Tibial artery (tissue), 4 donors: Measurements from ENCODE around the gene TLCD3B.

ENCODE experiments used
- DNase-seq, 2 donors: peaks; one replicate each; pipeline ENCODE4 v3.0.0-alpha.2; 2019
- H3K27ac ChIP-seq, 2 donors: fragments of 200-600 bp; sonication (generic) in 1 of 2; 1 replicate in 1 of 2; 2 replicates in 1 of 2; pipeline ENCODE4 v1.5.1; 2018 to 2019; ENCODE audit warnings: mild to moderate bottlenecking in 1 of 2
- H3K27me3 ChIP-seq, 2 donors: fragments of 200-600 bp; sonication (generic) in 1 of 2; one replicate each; pipeline versions ENCODE4 v1.5.1 to v1.6.0; 2016 to 2019
- H3K36me3 ChIP-seq, 3 donors: fragments of 200-600 bp; sonication (generic) in 2 of 3; one replicate each; pipeline ENCODE4 v1.5.1; 2016 to 2019; ENCODE audit warnings: mild to moderate bottlenecking in 2 of 3
- H3K4me1 ChIP-seq, 4 donors: fragments of 200-600 bp; sonication (generic) in 2 of 4; 1 replicate in 3 of 4; 2 replicates in 1 of 4; pipeline ENCODE4 v1.5.1; 2016 to 2019
- H3K4me3 ChIP-seq, 2 donors: fragments of 200-600 bp; sonication (generic) in 1 of 2; 1 replicate in 1 of 2; 2 replicates in 1 of 2; pipeline ENCODE4 v1.5.1; 2018 to 2019; ENCODE audit warnings: mild to moderate bottlenecking in 2 of 2
- H3K9me3 ChIP-seq, 3 donors: fragments of 200-600 bp; sonication (generic) in 1 of 3; one replicate each; pipeline ENCODE4 v1.5.1; 2016 to 2019
- intact Hi-C: fragments of 100-400 bp; cut with DNase I; formaldehyde crosslinking; loops from one replicate; pipeline ENCODE4 v1.15.0; 2023; ENCODE audit warnings: low total_unique reads
- TF ChIP-seq, protein P1 (sequence below), 2 experiments: fragments of 200-600 bp in 1 of 2; fragments of 450-650 bp in 1 of 2; IDR thresholded peaks; one replicate each; pipeline ENCODE4 v1.5.1; 2017 to 2019; ENCODE audit warnings: antibody characterized with exemption in 2 of 2, mild to moderate bottlenecking in 1 of 2, moderate library complexity in 1 of 2

Gene TLCD3B

DNA sequence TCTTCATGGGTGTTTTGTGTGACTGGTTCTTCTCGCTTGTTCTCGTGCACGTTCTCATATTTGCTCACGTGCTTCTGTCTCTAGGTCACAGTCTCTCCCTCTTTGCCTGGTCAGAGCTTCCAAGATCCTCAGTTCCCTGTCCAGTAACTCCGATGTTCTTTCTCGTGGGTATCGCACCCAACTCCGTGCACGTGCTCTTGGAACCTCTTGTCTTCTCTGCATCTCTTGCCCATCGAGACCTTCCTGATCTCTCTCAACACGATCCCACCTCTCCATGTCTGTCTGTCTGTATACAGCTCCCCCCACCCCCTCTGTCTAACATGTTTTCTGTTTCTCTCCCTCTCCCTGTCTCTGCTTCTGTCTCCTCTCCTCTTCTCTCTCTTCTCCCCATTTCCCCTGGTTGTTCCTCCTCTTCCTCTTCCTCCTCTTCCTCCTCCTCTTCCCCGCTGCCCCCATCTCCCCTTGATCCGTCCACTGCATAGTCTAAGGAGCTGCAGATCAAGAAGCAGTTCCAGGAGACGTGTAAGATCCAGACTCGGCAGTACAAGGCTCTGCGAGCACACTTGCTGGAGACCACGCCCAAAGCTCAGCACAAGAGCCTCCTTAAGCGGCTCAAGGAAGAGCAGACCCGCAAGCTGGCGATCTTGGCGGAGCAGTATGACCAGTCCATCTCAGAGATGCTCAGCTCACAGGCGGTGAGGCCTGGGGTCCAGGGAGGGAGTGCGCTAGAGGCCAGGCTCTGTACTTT is 41.8 kb downstream of the TLCD3B start:
- no peak for DNase-seq
- TF ChIP-seq, protein P1, sequence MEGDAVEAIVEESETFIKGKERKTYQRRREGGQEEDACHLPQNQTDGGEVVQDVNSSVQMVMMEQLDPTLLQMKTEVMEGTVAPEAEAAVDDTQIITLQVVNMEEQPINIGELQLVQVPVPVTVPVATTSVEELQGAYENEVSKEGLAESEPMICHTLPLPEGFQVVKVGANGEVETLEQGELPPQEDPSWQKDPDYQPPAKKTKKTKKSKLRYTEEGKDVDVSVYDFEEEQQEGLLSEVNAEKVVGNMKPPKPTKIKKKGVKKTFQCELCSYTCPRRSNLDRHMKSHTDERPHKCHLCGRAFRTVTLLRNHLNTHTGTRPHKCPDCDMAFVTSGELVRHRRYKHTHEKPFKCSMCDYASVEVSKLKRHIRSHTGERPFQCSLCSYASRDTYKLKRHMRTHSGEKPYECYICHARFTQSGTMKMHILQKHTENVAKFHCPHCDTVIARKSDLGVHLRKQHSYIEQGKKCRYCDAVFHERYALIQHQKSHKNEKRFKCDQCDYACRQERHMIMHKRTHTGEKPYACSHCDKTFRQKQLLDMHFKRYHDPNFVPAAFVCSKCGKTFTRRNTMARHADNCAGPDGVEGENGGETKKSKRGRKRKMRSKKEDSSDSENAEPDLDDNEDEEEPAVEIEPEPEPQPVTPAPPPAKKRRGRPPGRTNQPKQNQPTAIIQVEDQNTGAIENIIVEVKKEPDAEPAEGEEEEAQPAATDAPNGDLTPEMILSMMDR (IDR thresholded peaks at IDR 0.05), result no peak
- no peak overlapping the region for H3K4me3 ChIP-seq
- H3K4me1 ChIP-seq, result peaks cover 0 to 7% (median 3%) of the 10 kb centered on the region in 4 donors
- peaks cover 62 to 96% (median 85%) of the 10 kb centered on the region in 3 donors for H3K36me3 ChIP-seq
- no peaks in the 10 kb centered on the region for H3K27me3 ChIP-seq
- H3K9me3 ChIP-seq, result no peaks in the 10 kb centered on the region
- intact Hi-C loops, result no loop called here
- no peak overlapping the region for H3K27ac ChIP-seq

DNA sequence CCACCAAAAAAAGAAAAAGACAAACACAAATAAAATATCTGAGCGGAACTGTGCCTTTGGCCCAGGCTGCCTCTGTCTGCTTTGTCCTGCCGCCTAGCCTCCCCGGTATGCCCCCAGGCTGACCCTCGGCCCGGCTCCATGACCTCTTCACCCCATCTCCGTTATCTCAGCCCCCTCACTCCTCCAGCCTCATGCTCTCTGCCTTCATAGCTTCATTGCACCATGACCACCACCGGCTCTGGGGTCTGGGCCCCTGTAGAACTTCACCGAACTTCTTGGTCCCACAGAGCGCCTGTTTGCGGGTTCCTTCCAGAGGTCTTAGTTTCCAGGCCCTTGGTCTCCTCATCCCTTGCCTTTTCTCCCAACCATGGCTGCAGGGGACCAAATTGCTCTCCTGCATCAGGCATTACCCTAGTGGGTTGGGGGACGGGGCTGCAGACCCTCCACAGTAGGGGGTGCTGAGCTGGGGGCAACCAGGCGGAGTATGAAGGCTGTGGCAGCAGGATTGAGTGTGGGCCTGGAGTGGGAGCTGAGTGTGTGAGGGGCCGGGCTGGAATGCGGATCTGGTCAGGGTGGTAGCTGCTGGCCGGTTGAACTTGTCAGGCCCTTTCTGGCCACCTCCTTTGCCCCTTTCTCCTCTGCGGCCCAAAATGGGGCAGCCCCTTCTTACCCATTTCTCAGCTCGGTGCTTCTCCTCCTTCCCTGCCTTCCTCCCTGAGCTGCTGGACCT is 42.6 kb downstream of the TLCD3B start:
- H3K4me3 ChIP-seq, result no peak overlapping the region
- intact Hi-C loops, result no loop called here
- H3K36me3 ChIP-seq, result peaks cover 70 to 100% (median 87%) of the 10 kb centered on the region in 3 donors
- H3K9me3 ChIP-seq, result no peaks in the 10 kb centered on the region
- no peaks in the 10 kb centered on the region for H3K27me3 ChIP-seq
- peaks cover 0 to 2% (median 0%) of the 10 kb centered on the region in 4 donors for H3K4me1 ChIP-seq
- TF ChIP-seq, protein P1 (IDR thresholded peaks at IDR 0.05), result no peak
- H3K27ac ChIP-seq, result no peak overlapping the region
- no peak for DNase-seq

DNA sequence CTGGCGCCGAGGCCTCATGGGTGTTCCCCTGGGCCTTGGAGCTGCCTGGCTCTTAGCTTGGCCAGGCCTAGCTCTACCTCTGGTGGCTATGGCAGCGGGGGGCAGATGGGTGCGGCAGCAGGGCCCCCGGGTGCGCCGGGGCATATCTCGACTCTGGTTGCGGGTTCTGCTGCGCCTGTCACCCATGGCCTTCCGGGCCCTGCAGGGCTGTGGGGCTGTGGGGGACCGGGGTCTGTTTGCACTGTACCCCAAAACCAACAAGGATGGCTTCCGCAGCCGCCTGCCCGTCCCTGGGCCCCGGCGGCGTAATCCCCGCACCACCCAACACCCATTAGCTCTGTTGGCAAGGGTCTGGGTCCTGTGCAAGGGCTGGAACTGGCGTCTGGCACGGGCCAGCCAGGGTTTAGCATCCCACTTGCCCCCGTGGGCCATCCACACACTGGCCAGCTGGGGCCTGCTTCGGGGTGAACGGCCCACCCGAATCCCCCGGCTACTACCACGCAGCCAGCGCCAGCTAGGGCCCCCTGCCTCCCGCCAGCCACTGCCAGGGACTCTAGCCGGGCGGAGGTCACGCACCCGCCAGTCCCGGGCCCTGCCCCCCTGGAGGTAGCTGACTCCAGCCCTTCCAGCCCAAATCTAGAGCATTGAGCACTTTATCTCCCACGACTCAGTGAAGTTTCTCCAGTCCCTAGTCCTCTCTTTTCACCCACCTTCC is 43.5 kb downstream of the TLCD3B start:
- Histone ChIP-seq H3K27me3 (no peaks in the 10 kb centered on the region), H3K4me1 (no peaks in the 10 kb centered on the region), H3K27ac (no peak overlapping the region), H3K9me3 (no peaks in the 10 kb centered on the region), H3K4me3 (no peak overlapping the region), H3K36me3 (peaks cover 74 to 100% (median 87%) of the 10 kb centered on the region in 3 donors)
- TF ChIP-seq, protein P1 (IDR thresholded peaks at IDR 0.05), result no peak
- intact Hi-C loops, result no loop called here
- DNase-seq, result no peak

DNA sequence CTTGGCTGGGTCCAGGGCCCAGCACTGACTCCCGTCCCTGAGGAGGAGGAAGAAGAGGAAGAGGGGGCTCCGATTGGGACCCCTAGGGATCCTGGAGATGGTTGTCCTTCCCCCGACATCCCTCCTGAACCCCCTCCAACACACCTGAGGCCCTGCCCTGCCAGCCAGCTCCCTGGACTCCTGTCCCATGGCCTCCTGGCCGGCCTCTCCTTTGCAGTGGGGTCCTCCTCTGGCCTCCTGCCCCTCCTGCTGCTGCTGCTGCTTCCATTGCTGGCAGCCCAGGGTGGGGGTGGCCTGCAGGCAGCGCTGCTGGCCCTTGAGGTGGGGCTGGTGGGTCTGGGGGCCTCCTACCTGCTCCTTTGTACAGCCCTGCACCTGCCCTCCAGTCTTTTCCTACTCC is 44.1 kb downstream of the TLCD3B start:
- DNase-seq, result no peak
- Histone ChIP-seq H3K4me3 (no peak overlapping the region), H3K4me1 (no peaks in the 10 kb centered on the region), H3K36me3 (peaks cover 76 to 100% (median 90%) of the 10 kb centered on the region in 3 donors), H3K27me3 (no peaks in the 10 kb centered on the region), H3K27ac (no peak overlapping the region), H3K9me3 (no peaks in the 10 kb centered on the region)
- TF ChIP-seq, protein P1 (IDR thresholded peaks at IDR 0.05), result no peak
- intact Hi-C loops, result no loop called here

DNA sequence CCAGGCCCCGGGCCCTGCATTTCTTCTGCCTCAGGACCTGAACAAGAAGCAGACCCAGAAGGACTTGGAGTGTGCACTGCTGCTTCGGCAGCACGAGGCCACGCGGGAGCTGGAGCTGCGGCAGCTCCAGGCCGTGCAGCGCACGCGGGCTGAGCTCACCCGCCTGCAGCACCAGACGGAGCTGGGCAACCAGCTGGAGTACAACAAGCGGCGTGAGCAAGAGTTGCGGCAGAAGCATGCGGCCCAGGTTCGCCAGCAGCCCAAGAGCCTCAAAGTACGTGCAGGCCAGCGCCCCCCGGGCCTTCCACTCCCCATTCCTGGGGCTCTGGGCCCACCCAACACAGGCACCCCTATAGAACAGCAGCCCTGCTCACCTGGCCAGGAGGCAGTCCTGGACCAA is 44.8 kb downstream of the TLCD3B start:
- H3K9me3 ChIP-seq, result no peaks in the 10 kb centered on the region
- no peak overlapping the region for H3K4me3 ChIP-seq
- no peaks in the 10 kb centered on the region for H3K4me1 ChIP-seq
- no peaks in the 10 kb centered on the region for H3K27me3 ChIP-seq
- peaks cover 81 to 100% (median 94%) of the 10 kb centered on the region in 3 donors for H3K36me3 ChIP-seq
- TF ChIP-seq, protein P1 (IDR thresholded peaks at IDR 0.05), result no peak
- H3K27ac ChIP-seq, result no peak overlapping the region
- DNase-seq, result no peak
- intact Hi-C loops, result no loop called here
